SK-N-SH treated with all-trans-retinoic acid at 6 μM for 48 hours (cell line): ENCODE measurements around the gene ATRNL1.
A peak's percentile ranks its signal among the peaks of the same experiment; 100 is the strongest.

ENCODE experiments used
- ATAC-seq: fragments of 200-7000 bp; cut with Tn5 transposase; 3 replicates; pipeline ENCODE4 v1.9.1; 2020; ENCODE audit warnings: mild to moderate bottlenecking, moderate library complexity
- BACH2 ChIP-seq: fragments of 250-450 bp; sonication (Bioruptor Pico); IDR thresholded peaks from 2 replicates; pipeline ENCODE4 v1.9.0; 2021; ENCODE audit warnings: mild to moderate bottlenecking, borderline replicate concordance
- CREB5 ChIP-seq: fragments of 250-450 bp; sonication (Bioruptor Pico); IDR thresholded peaks from 2 replicates; pipeline ENCODE4 v1.5.1; 2020; ENCODE audit warnings: low read depth, mild to moderate bottlenecking, moderate library complexity
- CSDC2 ChIP-seq: fragments of 250-450 bp; sonication (Bioruptor Pico); IDR thresholded peaks from 2 replicates; pipeline ENCODE4 v1.5.0; 2020; ENCODE audit warnings: mild to moderate bottlenecking, moderate library complexity
- GLIS3 ChIP-seq: fragments of 250-450 bp; sonication (Bioruptor Pico); IDR thresholded peaks from 2 replicates; pipeline ENCODE4 v1.5.0; 2020; ENCODE audit warnings: mild to moderate bottlenecking, moderate library complexity
- ISL1 ChIP-seq: fragments of 250-450 bp; sonication (Bioruptor Pico); IDR thresholded peaks from 2 replicates; pipeline ENCODE4 v2.1.2; 2022; ENCODE audit warnings: mild to moderate bottlenecking, moderate library complexity
- OSR1 ChIP-seq: fragments of 250-450 bp; sonication (Bioruptor Pico); IDR thresholded peaks from 2 replicates; pipeline ENCODE4 v1.8.0; 2022; ENCODE audit warnings: moderate library complexity, mild to moderate bottlenecking, inconsistent platforms
- POU6F1 ChIP-seq: fragments of 250-450 bp; sonication (Bioruptor Pico); IDR thresholded peaks from 2 replicates; pipeline ENCODE4 v1.8.0; 2021; ENCODE audit warnings: low read depth, mild to moderate bottlenecking, moderate library complexity, borderline replicate concordance
- PPARA ChIP-seq: fragments of 250-450 bp; sonication (Bioruptor Pico); IDR thresholded peaks from 2 replicates; pipeline ENCODE4 v1.5.0; 2020; ENCODE audit warnings: mild to moderate bottlenecking, borderline replicate concordance
- RARB ChIP-seq: fragments of 250-450 bp; sonication (Bioruptor Pico); IDR thresholded peaks from 2 replicates; pipeline ENCODE4 v1.8.0; 2021; ENCODE audit warnings: mild to moderate bottlenecking, moderate library complexity
- TCF4 ChIP-seq: fragments of 250-450 bp; sonication (Bioruptor Pico); IDR thresholded peaks from 2 replicates; pipeline ENCODE4 v1.8.0; 2021; ENCODE audit warnings: mild to moderate bottlenecking, moderate library complexity, borderline replicate concordance
- TOX ChIP-seq: fragments of 250-450 bp; sonication (Bioruptor Pico); IDR thresholded peaks from 2 replicates; pipeline ENCODE4 v1.8.0; 2021; ENCODE audit warnings: mild to moderate bottlenecking, moderate library complexity, borderline replicate concordance
- ZC3H10 ChIP-seq: fragments of 250-450 bp; sonication (Bioruptor Pico); IDR thresholded peaks from 2 replicates; pipeline ENCODE4 v1.5.1; 2021; ENCODE audit warnings: mild to moderate bottlenecking, moderate library complexity
- ZFP3 ChIP-seq: fragments of 250-450 bp; sonication (Bioruptor Pico); IDR thresholded peaks from 2 replicates; pipeline ENCODE4 v1.5.0; 2020; ENCODE audit warnings: mild to moderate bottlenecking, moderate library complexity
- ZNF565 ChIP-seq: fragments of 450-650 bp; formaldehyde crosslinking; conservative IDR thresholded peaks from 2 replicates; pipeline ENCODE4 v1.5.0; 2020; ENCODE audit warnings: low read depth, mild to moderate bottlenecking, moderate library complexity
- ZNF70 ChIP-seq: fragments of 450-650 bp; formaldehyde crosslinking; IDR thresholded peaks from 2 replicates; pipeline ENCODE4 v1.5.0; 2020; ENCODE audit warnings: mild to moderate bottlenecking, moderate library complexity
- TF ChIP-seq, protein P1 (sequence below): fragments of 250-450 bp; sonication (Bioruptor Pico); IDR thresholded peaks from 2 replicates; pipeline ENCODE4 v1.8.0; 2020; ENCODE audit warnings: mild to moderate bottlenecking, moderate library complexity, borderline replicate concordance
- TF ChIP-seq, protein P2 (sequence below): fragments of 250-450 bp; sonication (Bioruptor Pico); IDR thresholded peaks from 2 replicates; pipeline ENCODE4 v1.5.0; 2020; ENCODE audit warnings: mild to moderate bottlenecking, moderate library complexity

ATRNL1 gene

GRCh38 chr10:115082506-115082905, 10.7 kb upstream of the ATRNL1 start:
- TF ChIP-seq ZNF565 (CRISPR knock-in tag) (no peak), ZC3H10 (no peak), CREB5 (no peak), OSR1 (CRISPR knock-in tag) (no peak), TOX (CRISPR knock-in tag) (no peak)
- TF ChIP-seq, protein P1, sequence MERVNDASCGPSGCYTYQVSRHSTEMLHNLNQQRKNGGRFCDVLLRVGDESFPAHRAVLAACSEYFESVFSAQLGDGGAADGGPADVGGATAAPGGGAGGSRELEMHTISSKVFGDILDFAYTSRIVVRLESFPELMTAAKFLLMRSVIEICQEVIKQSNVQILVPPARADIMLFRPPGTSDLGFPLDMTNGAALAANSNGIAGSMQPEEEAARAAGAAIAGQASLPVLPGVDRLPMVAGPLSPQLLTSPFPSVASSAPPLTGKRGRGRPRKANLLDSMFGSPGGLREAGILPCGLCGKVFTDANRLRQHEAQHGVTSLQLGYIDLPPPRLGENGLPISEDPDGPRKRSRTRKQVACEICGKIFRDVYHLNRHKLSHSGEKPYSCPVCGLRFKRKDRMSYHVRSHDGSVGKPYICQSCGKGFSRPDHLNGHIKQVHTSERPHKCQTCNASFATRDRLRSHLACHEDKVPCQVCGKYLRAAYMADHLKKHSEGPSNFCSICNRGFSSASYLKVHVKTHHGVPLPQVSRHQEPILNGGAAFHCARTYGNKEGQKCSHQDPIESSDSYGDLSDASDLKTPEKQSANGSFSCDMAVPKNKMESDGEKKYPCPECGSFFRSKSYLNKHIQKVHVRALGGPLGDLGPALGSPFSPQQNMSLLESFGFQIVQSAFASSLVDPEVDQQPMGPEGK = no peak
- peak; percentile 79 for ATAC-seq

DNA sequence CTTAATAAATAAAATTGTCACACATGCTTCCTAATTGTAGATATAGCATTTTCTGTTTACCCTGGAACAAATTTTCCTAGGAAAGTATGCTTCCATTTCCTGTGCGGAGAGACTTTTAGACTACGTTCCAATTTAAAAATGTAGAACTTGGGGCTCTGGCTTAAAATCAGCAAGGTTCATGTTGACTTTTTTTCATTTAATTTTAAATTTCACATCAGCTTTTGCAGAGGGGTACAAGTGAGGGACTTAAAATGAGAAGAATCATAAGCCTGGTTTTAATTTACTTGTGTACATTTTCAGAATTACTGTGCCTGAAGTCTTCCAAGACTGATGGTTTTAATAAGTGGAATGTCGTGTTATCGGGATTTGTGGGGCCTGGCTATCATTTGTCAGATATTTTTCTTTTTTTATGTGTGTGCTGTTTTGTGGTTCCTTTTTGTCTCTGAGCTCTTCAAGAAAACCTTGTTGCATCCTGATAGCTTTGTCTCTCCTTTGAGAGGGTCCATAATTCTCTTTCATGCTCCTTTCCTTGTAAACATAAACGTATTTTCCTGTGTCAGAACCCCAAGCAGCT, 8.8 kb upstream of the ATRNL1 start:
- TF ChIP-seq, protein P2, sequence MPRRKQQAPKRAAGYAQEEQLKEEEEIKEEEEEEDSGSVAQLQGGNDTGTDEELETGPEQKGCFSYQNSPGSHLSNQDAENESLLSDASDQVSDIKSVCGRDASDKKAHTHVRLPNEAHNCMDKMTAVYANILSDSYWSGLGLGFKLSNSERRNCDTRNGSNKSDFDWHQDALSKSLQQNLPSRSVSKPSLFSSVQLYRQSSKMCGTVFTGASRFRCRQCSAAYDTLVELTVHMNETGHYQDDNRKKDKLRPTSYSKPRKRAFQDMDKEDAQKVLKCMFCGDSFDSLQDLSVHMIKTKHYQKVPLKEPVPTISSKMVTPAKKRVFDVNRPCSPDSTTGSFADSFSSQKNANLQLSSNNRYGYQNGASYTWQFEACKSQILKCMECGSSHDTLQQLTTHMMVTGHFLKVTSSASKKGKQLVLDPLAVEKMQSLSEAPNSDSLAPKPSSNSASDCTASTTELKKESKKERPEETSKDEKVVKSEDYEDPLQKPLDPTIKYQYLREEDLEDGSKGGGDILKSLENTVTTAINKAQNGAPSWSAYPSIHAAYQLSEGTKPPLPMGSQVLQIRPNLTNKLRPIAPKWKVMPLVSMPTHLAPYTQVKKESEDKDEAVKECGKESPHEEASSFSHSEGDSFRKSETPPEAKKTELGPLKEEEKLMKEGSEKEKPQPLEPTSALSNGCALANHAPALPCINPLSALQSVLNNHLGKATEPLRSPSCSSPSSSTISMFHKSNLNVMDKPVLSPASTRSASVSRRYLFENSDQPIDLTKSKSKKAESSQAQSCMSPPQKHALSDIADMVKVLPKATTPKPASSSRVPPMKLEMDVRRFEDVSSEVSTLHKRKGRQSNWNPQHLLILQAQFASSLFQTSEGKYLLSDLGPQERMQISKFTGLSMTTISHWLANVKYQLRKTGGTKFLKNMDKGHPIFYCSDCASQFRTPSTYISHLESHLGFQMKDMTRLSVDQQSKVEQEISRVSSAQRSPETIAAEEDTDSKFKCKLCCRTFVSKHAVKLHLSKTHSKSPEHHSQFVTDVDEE (CRISPR knock-in tag) = peak; percentile 76; the same call in 1 of the 2 replicates
- TF ChIP-seq TCF4 (CRISPR knock-in tag) = peak; percentile 12; the same call in 1 of the 2 replicates
- TF ChIP-seq RARB (CRISPR knock-in tag) = no peak
- TF ChIP-seq, all 23 proteins: peak for 2
- ATAC-seq = no peak

DNA sequence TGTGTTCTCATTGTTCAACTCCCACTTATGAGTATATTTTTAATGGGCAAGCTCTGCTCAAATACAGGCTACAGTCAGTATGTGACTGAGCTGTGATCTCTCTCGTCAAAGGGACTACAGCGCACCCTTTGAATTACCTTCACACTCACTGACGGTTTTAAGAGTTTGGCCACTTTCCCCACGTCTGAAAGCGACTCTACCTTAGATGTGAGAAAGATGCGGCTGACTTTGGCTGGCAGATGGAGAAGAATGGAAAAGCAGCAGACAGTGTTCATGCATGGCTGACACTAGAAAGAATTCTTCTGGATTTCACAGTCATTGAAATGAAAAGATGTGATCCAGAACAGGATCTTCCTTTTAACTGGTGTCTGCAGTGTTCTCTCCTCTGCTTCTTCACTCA, 2.0 kb upstream of the ATRNL1 start:
- no peak for TF ChIP-seq OSR1 (CRISPR knock-in tag)
- ATAC-seq = no peak

GRCh38 chr10:115092258-115092554, 959 bp upstream of the ATRNL1 start:
- peak; percentile 56 for ATAC-seq
- TF ChIP-seq GLIS3 (CRISPR knock-in tag) (no peak), ZNF70 (CRISPR knock-in tag) (peak; percentile 75)

DNA sequence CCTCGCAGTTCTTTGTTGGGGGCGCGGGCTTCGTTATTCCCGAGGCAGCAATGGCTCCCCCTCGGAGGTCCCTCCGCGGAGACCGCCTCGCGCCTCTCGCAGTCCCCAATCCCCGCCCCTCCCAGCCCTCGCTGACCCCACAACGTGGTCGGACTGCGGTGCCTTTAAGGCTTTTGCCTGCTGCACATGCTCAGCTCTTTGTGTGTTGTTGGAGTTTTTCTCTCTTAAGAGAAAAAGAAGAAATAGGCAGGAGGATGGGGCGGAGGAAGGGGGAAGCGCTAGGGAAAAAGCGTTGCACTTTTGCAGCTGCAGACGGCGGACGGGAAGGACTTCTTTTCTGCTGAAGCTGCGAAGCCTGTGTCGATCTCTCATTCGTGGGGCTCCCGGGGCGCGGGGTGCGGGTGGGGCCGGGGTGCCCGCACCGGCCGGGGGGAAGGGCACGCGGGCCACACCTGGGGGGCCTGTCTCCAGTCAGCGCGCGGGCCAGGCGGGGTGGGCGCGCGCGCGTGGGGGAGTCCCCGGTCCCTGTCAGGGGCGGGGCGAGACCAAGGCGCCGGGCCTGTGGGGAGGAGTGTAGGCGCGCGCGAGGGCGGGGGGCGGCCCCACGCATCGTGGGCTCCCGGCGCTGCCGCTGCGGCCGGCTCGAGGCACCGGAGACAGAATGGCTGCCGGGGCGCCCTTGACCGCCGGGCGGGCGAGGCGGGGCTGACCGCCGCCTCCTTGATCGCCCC, 445 bp upstream of the ATRNL1 start:
- TF ChIP-seq CSDC2 = no peak
- no peak for TF ChIP-seq ISL1
- no peak for TF ChIP-seq ZC3H10
- no peak for TF ChIP-seq BACH2 (CRISPR knock-in tag)
- no peak for TF ChIP-seq ZNF565 (CRISPR knock-in tag)
- TF ChIP-seq ZFP3 (CRISPR knock-in tag) = no peak
- no peak for TF ChIP-seq PPARA (CRISPR knock-in tag)
- no peak for TF ChIP-seq POU6F1 (CRISPR knock-in tag)
- no peak for TF ChIP-seq ZNF70 (CRISPR knock-in tag)
- TF ChIP-seq TCF4 (CRISPR knock-in tag) = no peak
- ATAC-seq = peak; percentile 64
